Measurements from ENCODE around the gene AGPAT3. TPM values are rescaled to one million over a fixed set of nuclear protein-coding genes. Genes with fewer than 3 reads are reported as not detected.

Gene AGPAT3
- total and polyA plus RNA-seq, 10 of the 15 experiments (the other 5 are each of a cell fraction or from before 2014, with no cell fraction given), result 1.2 to 110 (median 30.8) TPM

- TF ChIP-seq, protein P1, sequence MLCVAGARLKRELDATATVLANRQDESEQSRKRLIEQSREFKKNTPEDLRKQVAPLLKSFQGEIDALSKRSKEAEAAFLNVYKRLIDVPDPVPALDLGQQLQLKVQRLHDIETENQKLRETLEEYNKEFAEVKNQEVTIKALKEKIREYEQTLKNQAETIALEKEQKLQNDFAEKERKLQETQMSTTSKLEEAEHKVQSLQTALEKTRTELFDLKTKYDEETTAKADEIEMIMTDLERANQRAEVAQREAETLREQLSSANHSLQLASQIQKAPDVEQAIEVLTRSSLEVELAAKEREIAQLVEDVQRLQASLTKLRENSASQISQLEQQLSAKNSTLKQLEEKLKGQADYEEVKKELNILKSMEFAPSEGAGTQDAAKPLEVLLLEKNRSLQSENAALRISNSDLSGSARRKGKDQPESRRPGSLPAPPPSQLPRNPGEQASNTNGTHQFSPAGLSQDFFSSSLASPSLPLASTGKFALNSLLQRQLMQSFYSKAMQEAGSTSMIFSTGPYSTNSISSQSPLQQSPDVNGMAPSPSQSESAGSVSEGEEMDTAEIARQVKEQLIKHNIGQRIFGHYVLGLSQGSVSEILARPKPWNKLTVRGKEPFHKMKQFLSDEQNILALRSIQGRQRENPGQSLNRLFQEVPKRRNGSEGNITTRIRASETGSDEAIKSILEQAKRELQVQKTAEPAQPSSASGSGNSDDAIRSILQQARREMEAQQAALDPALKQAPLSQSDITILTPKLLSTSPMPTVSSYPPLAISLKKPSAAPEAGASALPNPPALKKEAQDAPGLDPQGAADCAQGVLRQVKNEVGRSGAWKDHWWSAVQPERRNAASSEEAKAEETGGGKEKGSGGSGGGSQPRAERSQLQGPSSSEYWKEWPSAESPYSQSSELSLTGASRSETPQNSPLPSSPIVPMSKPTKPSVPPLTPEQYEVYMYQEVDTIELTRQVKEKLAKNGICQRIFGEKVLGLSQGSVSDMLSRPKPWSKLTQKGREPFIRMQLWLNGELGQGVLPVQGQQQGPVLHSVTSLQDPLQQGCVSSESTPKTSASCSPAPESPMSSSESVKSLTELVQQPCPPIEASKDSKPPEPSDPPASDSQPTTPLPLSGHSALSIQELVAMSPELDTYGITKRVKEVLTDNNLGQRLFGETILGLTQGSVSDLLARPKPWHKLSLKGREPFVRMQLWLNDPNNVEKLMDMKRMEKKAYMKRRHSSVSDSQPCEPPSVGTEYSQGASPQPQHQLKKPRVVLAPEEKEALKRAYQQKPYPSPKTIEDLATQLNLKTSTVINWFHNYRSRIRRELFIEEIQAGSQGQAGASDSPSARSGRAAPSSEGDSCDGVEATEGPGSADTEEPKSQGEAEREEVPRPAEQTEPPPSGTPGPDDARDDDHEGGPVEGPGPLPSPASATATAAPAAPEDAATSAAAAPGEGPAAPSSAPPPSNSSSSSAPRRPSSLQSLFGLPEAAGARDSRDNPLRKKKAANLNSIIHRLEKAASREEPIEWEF (IDR thresholded peaks at IDR 0.05; ENCODE audit: insufficient replicate concordance, low read depth, low read length), result no peak
- TF ChIP-seq ZBTB40 (IDR thresholded peaks at IDR 0.05; ENCODE audit: borderline replicate concordance) (no peak), MLLT1 (IDR thresholded peaks at IDR 0.05) (no peak), RAD21 (IDR thresholded peaks at IDR 0.05; ENCODE audit: insufficient read depth, low read depth, low read length) (no peak), POU2F2 (IDR thresholded peaks at IDR 0.05; ENCODE audit: borderline replicate concordance, low read depth, low read length) (no peak)
These were observed 127.1 kb downstream of the AGPAT3 start (continued) for GRCh38 chr21:43992121-43992520.
